ENCODE data around the gene SP140.
"Not testable (repeated sequence)": the region's sequence is repeated elsewhere in the genome, so short reads cannot be mapped to it uniquely, and the experiment has no call there.

SP140 gene

DNA sequence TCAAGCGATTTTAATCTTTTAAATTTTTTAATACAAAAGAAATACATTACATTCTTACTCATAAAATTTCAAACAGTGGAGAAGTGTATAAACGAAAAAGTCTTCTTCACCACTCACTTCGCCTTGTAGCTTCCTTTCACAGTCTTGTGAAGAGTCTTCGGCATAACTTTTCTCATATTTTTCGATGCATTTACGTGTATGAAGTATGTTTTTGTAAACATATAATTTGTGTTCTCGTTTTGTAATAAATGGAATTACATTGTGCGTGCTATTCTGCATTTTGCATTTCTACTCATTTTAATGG, 102.6 kb downstream of the SP140 start:
- no peak for DNase-seq

DNA sequence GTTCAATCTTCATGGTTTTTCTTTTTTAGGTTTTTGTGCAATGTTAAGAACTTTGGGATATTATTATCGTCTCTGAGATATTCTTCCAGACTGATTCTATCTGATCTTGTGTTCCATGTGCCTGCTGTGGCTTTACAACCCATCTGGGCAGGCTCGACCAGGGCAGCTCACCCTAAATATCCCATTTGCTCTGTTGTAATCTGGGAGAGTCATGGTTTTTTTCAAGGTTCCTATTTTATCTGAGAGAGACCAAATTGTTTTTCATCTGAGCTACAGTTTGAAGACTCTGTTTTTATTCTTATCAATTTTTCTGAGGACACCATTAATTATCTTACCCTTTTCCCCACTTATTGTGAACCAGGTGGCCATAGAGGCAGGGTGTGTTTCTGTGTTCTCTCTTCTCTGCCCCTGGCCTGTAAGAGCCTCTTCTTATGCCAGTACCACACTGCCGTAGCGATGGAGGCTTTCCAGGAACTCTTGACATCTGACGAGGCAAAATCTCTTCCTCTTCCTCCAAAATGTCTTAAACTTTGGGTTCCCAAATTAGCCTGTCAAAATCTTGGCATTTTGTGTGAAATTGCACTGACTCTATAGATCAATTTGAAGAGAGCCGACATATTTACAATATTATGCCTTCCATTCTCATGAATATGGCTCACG, 104.5 kb downstream of the SP140 start:
- no peak for DNase-seq

DNA sequence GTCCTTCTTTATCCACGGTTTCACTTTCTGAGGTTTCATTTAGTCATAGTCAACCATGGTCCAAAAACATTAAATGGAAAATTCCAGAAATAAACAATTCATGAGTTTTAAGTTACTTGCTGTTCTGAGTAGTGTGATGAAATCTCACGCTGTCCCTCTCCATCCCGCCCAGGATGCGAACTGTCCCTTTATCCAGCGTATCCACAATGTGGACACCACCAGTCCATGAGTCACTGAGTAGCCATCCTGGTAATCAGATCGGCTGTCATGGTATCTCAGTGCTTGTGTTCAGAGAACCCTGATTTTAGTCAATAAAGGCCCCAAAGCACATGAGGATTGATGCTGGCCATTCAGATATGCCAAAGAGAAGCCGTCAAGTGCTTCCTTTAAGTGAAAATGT, 105.2 kb downstream of the SP140 start:
- no peak for DNase-seq

DNA sequence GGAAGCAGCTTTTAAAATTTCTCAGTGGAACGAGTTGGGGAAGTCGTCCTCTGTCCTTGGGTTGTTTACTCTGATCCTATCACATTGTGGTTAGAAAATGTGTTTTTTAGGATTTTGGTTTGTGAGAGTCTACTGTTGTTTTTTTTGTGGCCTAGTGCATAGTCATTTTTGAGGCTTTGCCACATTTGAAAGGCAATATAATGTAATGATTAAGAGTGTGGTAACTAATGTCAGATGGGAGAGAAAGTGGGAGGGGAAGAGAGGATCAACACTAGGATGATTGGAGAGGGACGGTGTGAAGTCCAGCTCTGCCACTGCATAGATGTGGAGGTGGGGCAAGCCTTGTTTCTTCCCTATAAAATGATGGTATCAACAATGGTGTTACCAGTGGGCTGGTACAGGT, 109.9 kb downstream of the SP140 start:
- DNase-seq: no peak

DNA sequence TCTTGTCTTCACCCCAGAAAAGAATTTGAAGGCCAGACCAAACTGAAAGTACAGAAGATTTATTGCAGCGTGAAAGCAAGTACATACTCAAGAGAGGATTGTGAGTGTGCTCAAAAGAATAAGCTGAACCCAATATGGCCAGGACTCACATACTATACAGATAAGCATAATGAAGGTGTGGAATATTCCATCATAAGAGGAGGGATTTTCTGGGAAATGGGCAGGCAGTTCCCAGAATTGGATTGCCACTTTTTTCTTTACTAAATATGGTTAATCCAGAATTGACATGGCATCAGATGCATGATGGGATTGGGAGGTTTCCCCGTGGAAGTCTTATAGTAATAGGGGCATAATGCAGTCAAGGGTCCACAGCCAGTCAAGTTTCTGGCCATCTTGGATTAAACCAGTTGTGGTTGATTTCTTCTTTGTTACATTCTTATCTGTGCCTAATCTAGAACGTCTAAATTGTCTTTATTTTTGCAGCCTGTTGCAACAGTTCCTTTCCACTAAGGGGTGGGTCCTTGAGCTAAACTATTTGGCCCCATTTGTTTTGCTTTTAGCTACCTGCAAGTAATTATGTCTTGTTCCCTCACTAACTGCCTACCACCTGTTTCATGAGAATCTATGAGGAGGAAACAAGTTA, 110.4 kb downstream of the SP140 start:
- no peak for DNase-seq

DNA sequence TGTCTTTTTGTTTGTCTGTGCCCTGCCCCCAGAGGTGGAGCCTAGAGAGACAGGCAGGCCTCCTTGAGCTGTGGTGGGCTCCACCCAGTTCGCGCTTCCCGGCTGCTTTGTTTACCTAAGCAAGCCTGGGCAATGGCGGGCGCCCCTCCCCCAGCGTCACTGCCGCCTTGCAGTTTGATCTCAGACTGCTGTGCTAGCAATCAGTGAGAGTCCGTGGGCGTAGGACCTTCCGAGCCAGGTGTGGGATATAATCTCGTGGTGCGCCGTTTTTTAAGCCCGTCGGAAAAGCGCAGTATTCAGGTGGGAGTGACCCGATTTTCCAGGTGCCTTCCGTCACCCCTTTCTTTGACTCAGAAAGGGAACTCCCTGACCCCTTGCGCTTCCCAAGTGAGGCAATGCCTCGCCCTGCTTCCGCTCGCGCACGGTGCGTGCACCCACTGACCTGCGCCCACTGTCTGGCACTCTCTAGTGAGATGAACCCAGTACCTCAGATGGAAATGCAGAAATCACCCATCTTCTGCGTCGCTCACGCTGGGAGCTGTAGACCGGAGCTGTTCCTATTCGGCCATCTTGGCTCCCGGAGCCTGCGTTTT, 116.5 kb downstream of the SP140 start:
- DNase-seq: not testable (repeated sequence)

DNA sequence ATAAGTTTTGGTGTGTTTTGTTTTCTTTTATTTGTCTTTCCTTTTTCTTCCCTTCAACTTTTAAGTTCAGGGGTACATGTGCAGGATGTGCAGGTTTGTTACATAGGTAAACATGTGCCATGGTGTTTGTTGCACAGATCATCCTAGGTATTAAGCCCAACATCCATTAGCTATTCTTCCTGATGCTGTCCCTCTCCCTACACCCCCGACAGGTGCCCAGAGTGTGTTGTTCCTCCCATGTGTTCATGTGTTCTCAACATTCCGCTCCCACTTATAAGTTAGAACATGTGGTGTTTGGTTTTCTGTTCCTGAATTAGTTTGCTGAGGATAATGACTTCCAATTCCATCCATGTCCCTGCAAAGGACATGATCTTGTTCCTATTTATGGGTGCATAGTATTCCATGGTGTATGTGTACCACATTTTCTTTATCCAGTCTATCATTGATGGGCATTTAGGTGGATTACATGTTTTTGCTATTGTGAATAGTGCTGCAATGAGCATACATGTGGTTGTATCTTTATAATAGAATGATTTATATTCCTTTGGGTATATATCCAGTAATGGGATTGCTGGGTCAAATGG, 117.6 kb downstream of the SP140 start:
- not testable (repeated sequence) for DNase-seq

DNA sequence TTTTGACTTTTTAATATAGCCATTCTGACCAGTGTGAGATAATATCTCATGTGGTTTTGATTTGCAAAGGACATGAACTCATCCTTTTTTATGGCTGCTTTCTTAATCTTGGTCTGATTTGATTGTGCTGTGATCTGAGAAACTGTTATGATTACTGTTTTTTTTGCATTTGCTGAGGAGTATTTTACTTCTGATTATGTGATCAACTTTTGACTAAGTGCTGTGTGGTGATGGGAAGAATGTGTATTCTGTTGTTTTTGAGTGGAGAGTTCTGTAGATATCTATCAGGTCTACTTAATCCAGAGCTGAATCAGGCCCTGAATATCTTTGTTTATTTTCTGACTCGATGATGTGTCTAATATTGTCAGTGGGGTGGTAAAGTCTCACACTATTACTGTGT, 118.2 kb downstream of the SP140 start:
- no peak for DNase-seq

DNA sequence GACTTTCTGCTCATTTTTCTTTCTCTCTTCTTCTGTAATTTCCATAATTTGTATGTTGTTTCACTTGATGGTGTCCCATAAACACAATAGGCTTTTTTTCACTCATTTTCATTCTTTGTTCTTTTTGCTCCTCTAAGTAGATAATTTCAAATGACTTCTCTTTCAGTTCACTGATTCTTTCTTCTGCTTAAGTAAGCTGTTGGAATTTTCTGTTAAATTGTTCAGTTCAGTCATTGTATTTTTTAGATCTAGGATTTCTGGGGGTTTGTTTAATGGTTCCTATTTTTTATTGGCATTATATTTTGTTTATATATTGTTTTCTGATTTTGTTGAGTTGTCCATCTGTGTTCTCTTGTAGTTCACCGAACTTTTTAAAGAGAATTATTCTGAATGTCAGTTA, 120.9 kb downstream of the SP140 start:
- DNase-seq: no peak

DNA sequence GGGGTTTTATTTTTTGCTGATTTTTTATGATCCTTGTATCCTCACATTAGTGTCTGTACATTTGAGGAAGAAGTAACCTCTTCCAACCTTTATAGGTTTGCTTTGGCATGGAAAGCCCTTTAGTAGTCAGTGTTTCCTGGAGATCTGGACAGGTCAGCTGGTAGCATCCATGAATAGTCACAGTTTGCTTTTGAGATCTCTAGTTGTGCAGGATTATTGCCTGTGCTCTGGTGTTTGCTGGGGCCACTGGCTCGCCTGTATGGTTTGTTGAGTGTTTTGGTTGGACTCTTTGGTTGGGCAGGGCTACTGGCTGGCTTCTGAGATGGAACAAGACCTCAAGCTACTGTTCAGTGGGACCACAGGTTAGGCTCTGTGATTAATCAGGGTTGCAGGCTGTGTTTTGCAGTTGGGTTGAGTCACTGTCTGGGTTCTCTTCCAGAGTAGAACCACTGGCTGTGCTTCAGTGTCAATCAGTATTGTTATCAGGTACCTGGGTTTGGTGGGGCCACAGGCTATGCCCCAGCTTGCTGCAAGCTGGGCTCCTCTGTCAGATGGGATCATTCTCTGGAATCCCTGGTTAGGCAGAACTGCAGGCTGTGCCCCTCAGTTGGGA, 121.5 kb downstream of the SP140 start:
- no peak for DNase-seq

DNA sequence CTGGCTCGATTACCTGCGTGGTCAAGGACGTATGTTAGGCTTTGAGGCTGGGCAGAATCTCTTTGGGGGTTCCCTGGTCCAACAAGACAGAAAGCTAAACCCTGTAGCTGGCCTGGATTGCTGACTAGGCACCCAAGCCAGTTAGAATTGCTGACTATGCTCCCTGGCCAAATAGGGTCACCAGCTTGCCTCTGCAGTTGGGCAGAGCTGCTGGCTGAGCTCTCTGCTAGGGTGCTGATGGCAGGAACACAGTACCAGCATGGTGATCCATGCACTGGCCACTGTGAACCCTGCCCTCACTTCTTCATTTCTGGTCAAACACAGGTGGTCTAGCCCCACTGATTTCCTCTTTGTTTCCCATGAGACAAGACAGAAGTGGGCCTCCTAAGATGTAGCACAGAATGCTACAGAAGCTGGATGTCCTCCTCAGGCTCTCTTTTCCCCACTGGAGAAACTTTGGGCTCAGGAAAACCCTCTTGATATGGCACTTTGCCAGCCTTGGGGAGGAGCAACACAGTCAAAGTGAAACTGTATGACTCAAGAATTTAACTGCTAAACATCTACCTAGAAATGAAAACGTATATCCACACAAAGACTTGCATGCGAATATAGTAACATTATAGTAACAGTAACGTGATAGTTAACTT, 122.2 kb downstream of the SP140 start:
- no peak for DNase-seq

DNA sequence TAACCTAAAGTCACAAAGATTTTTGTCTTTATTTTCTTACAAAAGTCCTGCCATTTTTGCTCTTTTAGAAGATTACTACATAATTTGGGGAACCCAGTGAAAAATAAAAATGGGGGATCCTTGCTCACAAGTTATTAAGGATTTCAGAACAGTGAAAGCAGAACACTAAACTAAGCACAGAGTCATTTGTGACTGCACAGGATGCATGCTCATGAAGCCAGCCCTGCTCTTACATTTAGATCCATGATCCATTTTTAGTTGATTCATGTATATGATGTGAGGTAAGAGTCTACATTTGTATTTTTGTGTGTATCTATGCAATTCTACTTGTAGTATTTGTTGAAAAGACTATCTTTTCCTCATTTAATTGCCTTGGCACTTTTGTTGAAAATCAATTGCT, 123.3 kb downstream of the SP140 start:
- DNase-seq: no peak

DNA sequence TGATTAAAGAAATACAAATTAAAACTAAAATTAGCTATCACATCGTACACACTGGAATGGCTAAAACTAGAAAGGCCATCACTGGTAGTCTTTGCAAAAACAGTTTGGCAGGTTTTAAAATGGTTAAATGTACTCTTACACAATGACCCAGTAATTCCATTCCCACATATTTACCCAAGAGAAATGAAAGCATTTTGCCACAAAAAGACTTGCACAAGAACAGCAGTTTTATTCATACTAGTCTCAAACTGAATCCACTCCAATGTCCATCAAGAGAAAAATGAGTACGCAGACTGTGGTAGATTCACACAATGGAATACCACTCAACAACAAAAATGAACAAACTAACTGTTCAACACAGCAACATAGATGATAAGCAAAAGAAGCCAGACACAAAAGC, 130.5 kb downstream of the SP140 start:
- DNase-seq: no peak

DNA sequence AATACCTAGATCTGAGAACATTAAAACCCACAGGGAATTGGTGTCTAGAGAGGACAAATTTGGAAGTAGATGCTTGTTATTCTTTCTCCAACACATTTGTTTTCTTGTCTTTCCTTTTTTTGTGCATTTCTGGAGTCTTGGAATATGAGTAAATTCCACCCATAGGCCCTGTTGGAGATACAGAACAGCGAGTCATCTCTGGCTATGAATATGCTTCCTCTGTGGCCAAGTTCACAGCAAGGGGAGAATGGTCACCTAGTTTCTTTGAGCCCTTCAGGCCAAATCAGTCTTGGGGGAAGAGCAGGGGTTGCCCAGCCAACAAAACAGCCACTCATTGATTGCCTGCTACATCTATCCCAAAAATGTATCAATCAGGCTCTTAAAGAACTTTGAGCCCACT, 132.8 kb downstream of the SP140 start:
- no peak for DNase-seq

DNA sequence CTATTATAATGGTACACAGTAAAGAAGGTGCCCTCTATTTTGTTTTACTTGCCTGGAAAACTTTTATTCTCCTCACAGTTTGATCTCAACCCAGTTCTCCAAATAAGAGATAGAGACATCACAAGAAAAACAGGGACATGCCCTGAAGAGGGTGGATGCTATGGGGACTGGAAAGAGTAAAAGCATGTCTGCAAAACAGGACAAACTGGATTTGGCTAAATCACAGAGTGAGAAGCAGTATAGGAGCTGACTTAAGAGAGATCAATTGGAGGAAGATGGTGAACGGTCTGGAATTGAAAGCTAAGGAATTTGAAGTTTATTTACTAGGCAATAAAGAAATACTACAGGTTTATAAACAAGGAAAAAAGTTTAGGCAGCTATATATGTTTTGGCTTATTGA, 134.5 kb downstream of the SP140 start:
- DNase-seq: no peak

DNA sequence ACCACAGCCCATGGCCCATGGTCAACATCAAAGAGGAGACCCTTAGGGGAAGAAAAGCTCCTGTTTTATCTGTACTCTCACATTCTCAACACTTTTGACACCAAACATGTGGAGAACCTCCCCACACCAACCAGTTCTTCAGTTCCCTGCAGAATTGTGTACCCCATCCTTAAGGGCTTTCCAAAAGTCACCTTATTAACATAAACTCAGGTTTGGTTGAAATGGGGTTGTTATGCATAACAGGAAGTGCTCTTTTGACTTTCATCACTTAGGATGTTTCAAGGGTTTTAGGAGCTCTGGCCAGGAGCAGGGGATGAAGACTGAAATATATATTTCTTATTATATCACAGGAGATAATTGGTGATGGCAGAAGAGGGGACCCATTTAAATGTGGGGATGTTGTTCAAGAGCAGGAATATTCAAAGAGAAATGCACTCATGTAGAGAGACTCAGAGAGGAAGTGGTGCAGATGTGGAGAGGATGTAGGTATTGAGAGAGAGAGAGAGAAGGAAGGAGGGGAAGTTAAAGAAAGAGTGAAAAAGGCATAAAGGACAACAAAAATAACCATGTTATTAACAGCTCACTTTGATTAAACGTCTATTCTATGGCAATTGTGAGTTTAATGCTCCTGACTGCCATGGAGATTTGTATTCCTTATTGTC, 136.6 kb downstream of the SP140 start:
- DNase-seq: no peak

All from NCI-H510A treated with DMSO at 0.1 percent for 48 hours (cell line).